ENCODE data around the gene MRPL22.

The MRPL22 gene

DNA sequence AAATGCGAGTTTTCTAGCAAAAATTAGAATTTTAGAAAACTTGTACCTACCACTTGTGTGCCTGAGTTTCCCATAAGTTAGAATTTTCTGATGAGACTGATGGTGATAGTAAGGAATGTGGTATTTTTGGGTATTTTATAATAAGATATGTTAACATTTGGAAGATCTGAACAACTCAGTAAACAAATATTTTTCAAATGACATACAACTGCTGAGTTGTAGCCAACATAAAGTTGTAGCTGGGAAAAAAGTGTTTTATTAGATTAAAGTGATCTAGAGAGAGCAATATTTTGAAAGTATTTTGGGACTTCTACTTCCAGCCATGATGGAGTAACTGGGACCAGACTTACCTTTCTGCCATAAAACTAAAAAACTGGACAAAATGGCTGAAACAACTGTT lies 40.8 kb upstream of the MRPL22 start:
- TF ChIP-seq, protein P1, sequence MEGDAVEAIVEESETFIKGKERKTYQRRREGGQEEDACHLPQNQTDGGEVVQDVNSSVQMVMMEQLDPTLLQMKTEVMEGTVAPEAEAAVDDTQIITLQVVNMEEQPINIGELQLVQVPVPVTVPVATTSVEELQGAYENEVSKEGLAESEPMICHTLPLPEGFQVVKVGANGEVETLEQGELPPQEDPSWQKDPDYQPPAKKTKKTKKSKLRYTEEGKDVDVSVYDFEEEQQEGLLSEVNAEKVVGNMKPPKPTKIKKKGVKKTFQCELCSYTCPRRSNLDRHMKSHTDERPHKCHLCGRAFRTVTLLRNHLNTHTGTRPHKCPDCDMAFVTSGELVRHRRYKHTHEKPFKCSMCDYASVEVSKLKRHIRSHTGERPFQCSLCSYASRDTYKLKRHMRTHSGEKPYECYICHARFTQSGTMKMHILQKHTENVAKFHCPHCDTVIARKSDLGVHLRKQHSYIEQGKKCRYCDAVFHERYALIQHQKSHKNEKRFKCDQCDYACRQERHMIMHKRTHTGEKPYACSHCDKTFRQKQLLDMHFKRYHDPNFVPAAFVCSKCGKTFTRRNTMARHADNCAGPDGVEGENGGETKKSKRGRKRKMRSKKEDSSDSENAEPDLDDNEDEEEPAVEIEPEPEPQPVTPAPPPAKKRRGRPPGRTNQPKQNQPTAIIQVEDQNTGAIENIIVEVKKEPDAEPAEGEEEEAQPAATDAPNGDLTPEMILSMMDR (IDR thresholded peaks at IDR 0.05), result no peak

DNA sequence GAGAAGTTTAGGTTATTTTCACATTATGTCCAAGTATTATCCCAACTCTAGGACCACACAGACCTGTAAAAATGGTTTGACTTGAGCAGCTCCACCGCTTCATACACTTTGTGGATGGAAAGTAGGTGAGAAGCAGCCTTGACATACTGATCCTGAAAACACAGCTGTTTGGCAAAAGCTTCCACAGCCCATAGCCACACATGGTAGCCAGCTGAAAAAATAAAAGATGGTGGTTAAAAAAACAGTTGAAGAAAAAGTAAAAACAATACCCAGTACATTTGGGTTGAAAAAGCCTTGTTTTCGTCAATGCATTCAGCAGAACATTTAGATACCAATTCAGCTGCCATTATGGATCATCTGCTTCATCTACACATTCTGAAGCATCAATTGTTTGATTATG lies 39.6 kb upstream of the MRPL22 start:
- TF ChIP-seq, protein P1 (IDR thresholded peaks at IDR 0.05), result no peak

DNA sequence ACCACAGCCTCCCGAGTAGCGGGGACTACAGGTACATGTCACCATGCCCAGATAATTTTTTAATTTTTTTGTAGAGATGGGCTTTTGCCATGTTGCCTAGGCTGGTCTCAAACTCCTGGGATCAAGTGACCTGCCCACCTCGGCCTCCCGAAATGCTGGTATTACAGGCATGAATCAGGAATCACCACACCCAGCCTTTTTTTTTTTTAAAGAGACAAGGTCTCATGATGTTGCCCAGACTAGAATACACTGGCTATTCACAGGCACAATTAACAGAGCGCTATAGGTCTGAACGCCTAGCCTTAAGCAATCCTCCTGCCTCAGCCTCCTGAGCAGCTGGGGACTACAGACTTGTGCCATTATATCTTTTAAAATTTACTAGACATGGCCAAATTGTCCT lies 39.0 kb upstream of the MRPL22 start:
- TF ChIP-seq, protein P1 (IDR thresholded peaks at IDR 0.05), result no peak

DNA sequence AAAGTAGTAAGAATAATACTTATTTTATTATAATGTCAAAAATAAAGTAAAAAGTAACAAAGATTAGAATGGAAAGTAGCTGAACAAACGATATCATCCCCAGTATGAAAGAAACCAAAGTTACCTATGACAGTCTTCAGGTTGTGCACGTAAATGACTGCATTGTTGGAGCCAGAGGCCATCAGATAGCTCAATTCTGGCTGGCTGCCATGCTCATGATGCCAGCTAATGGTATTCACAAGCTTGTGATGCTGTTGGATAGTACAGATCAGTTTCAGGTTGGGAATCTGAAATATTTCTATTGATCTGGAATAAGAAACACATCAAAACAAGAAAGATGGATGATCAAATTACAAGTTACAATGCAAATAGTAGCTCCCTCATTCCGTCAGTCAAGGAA lies 24.0 kb upstream of the MRPL22 start:
- TF ChIP-seq, protein P1 (IDR thresholded peaks at IDR 0.05), result no peak

DNA sequence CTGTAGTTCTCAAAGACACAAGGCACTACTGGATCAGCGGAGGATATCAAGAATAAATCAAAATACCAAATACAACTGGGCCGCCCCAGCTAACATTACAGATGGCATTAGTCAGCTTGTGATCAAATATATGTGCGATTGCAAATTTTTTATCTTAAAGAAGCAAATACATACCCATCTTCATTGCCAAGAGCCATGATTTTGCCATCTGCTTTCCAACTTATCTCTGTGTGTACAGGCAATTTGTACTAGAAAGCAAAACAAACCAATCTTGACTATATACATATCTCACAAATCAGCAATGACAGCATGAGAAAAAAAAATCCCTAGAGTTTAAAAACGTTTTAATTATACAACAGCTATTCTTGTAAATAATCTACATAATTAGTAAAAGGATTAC lies 23.1 kb upstream of the MRPL22 start:
- TF ChIP-seq, protein P1 (IDR thresholded peaks at IDR 0.05), result no peak

DNA sequence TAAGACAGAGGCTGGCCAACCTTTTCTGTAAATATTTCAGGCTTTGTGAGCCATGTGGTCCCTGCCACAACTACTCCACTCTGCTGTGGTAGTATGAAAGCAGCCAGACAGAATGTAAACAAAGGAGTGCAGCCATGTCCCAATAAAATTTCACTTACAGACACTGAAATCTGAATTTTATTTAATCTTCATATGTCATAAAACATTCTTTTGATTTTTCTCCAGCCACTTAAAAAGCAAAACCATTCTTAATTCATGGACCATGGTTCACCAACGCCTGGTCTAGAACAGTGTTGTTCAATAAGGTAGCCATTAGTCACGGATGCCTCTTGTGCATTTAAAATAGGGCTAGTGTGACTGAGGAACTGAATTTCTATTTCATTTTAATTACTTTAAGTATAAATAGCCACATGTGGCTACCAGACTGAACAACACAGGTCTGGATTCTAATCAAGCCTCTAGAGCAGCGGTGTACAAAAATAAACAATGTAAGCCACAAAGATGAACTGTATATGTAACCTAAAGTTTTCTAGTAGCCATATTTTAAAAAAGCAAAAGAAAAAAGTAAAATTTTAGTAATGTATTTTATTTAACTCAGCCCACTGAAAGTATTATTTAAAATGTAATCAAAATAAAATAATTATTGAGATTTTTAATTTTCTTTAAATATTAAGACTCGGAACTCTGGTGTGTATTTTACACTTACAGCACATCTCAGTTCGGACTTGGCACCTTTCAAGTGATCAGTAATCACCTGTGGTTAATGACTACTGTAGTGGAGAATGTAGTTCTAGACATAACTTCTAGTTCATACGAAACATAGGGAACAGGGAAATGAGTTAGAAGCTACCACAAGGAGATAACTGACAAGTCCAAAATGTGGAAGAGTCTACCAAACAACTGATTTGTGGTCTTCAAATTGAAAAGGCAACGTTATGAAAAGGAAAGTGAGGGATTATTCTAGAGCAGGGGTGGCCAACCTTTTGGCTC lies 17.1 kb upstream of the MRPL22 start:
- TF ChIP-seq, protein P1 (IDR thresholded peaks at IDR 0.05), result no peak

DNA sequence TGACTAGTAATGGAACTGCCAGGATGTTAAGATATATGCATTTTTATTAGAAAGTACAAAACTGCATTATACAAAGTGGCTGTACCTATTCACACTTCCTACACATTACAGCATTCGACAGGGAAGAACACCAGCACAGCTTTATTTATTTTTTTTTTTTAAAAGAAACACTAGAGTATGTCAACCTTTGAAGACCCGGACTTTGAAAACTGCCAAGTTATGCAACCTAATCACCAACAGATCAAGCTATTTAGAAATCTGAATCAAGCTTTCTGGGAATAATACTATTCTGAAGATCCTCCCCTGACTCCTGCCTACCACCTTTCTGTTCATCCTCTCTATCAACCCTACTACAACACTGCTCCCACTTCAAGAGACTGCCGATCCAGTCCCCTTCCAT lies 7.3 kb upstream of the MRPL22 start:
- TF ChIP-seq, protein P1 (IDR thresholded peaks at IDR 0.05), result no peak

Measured in LNCAP (cell line).